Panc1 (cell line): Measurements from ENCODE around the gene CUL4A.

Source experiments
- CTCF ChIP-seq: fragments of 450-650 bp; IDR thresholded peaks from 2 replicates; pipeline ENCODE4 v1.5.1; 2017; ENCODE audit warnings: mild to moderate bottlenecking
- POLR2AphosphoS5 ChIP-seq: IDR thresholded peaks from 2 replicates; pipeline ENCODE4 v1.6.1; 2012; ENCODE audit warnings: mild to moderate bottlenecking, low read depth, low read length, moderate library complexity
- REST ChIP-seq, 2 experiments: IDR thresholded peaks; 2 replicates each; pipeline ENCODE4 v1.6.1; 2011 to 2012; ENCODE audit warnings: low read depth in 2 of 2, control low read depth in 1 of 2, low read length in 1 of 2, mild to moderate bottlenecking in 1 of 2, moderate library complexity in 1 of 2; ENCODE audit not compliant: insufficient read depth in 1 of 2
- SIN3A ChIP-seq: IDR thresholded peaks from 2 replicates; pipeline ENCODE4 v1.6.1; 2012; ENCODE audit warnings: low read depth, mild to moderate bottlenecking, low read length, moderate library complexity, borderline replicate concordance; ENCODE audit not compliant: insufficient read depth

DNA sequence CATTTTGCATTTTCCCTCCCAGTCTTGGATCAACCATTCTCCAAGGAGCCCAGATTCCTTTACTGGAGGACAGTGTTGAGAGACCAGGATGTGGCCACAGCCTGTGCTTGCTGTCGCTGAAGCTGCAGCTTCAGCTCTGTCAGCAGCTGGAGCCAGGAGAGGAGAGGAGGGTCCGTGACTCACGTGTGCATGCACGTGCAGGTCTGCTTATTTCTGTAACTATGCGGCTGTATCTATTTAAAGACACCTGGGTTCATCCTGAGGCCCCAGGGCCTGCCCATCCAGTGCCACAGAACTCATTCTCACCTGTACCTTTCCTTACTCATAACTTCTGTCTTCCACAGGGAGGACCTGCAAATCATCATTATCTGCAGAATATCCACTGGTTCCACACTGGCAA is 79.5 kb downstream of the CUL4A start:
- no peak for TF ChIP-seq CTCF
- no peak for TF ChIP-seq REST (IDR thresholded peaks at IDR 0.05; ENCODE audit: insufficient read depth in 1 of 2, low read depth in 2 of 2, low read length in 1 of 2)
- no peak for TF ChIP-seq POLR2AphosphoS5
- no peak for TF ChIP-seq SIN3A
